GM23248 (cell line): ENCODE data around the gene TEX44.

Experiments
- EZH2 ChIP-seq: fragments of 200-600 bp; sonication (generic); IDR thresholded peaks from 2 replicates; pipeline ENCODE4 v1.6.1; 2018; ENCODE audit warnings: antibody characterized with exemption, mild to moderate bottlenecking; ENCODE audit not compliant: insufficient read depth, poor library complexity, severe bottlenecking
- EZH2phosphoT487 ChIP-seq: fragments of 200-600 bp; sonication (generic); IDR thresholded peaks from 2 replicates; pipeline ENCODE4 v1.6.1; 2018; ENCODE audit warnings: antibody characterized with exemption, moderate library complexity, mild to moderate bottlenecking, low read depth; ENCODE audit not compliant: insufficient read depth

DNA sequence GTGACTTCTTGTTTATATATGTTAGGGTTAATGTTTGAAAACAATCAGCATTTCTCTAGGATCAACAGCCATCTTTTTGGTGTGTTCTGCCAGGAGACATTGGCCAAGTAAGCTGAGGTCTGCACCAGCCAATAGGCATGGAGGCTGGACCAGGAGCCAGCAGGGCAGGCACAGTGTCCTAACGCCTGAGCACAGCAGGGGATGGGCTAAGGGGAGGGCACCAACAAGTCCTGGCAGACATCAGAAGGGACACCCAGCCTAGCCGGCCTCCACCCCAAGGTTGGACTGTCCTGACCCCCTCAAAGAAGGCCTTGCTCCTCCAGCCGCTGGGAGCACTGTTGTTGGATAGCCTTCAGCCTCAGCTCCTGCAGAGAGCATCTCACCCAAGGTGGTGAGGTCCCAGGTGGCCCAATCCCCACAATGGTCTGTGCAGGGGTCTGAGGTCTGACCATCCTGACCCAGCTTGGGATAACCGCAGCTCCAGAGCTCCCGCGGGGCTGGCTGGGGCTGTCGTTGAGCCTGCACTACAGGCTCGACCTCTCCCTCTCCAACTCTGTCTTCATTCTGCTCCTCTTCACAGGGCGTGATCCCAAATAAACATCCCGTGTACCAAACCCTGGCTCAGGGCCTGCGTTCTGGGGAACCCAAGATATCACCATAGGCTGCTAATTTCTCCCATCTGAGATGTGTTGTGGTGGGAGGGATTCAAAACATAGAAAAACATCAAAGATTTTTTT, 8.1 kb downstream of the TEX44 start:
- TF ChIP-seq EZH2phosphoT487: no peak
- no peak for TF ChIP-seq EZH2
